ENCODE measurements around the gene NUDT17.
"Not testable (repeated sequence)": the region's sequence is repeated elsewhere in the genome, so short reads cannot be mapped to it uniquely, and the experiment has no call there.

NUDT17 gene, protein sequence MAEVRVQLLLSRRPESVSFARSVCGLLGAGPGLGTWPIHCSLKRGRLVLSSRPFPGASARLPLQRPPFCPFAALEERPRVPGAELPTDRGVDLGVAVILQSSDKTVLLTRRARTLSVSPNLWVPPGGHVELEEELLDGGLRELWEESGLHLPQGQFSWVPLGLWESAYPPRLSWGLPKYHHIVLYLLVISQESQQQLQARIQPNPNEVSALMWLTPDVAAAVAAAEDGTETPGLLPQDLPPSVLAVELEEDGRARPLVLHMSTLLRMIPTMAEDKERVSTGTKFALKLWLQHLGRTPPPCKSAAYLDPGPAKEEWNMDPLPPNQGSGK

GRCh38 chr1:145845514-145846161, at the start of gene NUDT17:
NUDT17 (plus strand) TSS chr1:145845630; CDS start chr1:145845641, 11 bp downstream.
- peak; percentile 54 for DNase-seq (ENCODE audit: low read depth)

DNA sequence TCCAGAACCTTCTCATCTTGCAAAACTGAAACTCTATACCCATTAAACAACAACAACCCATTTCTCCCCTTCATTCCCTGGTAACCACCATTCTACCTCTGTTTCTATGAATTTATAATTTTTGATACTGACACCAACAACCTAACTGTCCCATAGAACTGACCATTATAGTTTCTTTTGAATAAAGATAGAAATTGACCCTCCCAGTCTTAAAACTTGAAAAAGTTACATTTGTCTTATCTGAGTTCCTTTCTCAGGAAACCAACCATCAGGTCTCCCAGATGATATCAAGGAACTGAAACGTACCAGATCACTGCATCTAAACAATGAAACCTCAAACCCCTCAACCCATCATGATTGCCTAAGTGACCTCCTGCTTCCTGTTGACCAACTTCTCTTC, 48.7 kb upstream of the NUDT17 start:
- no peak for DNase-seq (ENCODE audit: low read depth)

DNA sequence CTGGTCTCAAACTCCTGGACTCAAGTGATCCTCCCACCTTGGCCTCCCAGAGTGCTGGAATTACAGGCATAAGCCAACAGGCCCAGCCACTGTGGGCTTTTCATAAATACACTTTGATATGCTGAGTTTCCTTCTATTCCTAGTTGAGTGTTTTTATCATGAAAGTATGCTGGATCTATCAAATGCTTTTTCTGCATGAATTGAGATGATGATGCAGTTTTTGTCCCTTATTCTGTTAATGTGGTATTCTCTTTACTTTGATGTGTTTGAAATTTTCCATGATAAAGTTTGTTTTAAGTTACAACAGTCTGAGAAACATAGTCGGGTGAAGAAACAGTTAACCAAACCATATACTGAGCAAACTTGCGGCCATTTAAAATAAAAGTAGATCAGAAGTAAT, 45.6 kb upstream of the NUDT17 start:
- DNase-seq (ENCODE audit: low read depth), result no peak

DNA sequence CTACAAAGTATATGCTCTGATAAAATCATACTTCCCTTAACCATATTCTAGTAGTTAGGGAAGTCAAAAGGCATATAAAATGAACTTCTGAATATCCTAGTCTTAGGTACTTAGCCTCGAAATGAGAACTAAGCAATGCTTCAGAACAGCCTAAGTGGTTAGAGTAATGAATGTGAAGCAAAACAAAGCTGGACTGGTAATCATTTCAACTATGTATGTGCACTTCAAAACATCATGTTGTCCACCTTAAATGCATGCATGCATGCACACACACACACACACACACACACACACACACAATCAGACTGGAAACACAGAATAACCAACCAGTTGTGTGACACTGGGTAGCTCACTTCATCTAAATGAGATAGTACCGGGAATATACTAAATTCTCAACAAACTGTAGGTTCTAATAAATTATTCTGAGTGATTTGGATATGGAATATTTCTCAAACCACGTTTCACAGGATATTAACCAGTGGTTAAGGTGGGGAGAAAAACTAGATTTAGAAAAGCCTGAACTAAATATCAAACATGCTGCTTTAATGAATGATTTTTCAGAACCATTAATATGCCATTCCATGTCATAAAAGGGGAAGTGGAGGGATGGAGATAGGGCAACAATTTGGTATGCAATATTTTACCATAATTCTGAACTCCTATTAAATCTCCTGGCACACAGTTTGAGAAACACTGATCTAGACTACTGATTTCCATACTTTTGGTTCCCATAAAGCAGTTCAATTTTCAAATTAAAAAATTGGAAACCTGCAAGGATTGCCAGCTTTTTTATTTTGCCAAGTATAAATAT, 41.0 kb upstream of the NUDT17 start:
- no peak for DNase-seq (ENCODE audit: low read depth)

GRCh38 chr1:145805057-145805456, 40.4 kb upstream of the NUDT17 start:
- no peak for DNase-seq (ENCODE audit: low read depth)

DNA sequence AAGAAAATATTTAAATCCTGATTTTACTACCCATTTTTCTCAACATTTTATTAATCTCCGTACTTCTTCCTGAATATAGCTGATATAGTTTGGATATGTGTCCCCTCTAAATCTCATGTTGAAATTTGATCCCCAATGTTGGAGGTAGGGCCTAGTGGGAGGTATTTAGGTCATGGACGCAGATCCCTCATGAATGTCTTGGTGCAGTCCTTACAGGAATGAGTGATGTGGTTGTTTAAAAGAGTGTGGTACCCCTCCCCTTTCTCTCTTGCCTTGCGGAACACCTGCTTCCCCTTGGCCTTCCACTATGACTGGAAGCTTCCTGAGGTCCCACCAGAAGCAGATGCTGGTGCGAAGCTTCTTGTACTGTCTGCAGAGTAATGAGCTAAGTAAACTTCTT, 39.0 kb upstream of the NUDT17 start:
- no peak for DNase-seq (ENCODE audit: low read depth)

GRCh38 chr1:145806844-145807243, 38.6 kb upstream of the NUDT17 start:
- no peak for DNase-seq (ENCODE audit: low read depth)

DNA sequence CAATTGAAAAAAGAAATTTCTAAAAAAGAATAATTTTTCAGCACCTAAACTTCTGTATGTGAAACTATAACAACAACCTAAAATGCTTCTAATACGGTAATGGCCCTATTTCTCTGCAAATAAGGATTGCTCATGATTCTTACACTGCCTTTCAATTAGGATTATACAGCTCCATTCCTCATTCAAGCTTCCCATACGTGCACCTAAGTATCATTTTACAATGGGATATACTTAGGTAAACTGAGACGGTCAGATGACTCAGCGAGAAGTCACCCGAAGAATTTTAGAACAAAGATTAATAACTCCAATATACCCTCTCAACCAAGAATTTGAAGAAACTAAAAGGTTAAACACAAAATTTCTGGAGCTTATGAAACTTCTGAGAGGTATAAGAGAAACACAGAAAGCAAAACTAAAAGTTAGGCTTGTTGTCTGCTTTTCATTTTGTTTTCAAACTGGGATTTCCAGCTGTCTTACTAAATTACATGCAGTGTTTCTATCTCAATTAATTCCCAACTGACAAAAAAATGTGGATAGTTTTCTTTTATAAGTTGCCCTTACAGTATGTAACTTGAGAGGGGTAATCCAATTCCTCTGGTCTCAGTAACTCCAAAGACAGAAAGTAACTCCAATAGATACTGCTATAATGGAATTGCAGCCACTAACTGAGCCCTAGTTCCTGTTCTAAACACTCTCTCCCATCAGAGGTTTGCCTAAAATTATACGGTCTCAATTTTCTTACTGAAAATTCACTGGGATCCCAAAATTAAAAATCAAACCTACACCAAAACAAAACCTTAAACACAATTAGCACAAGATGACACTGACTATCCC, 32.2 kb upstream of the NUDT17 start:
- DNase-seq (ENCODE audit: low read depth), result not testable (repeated sequence)

DNA sequence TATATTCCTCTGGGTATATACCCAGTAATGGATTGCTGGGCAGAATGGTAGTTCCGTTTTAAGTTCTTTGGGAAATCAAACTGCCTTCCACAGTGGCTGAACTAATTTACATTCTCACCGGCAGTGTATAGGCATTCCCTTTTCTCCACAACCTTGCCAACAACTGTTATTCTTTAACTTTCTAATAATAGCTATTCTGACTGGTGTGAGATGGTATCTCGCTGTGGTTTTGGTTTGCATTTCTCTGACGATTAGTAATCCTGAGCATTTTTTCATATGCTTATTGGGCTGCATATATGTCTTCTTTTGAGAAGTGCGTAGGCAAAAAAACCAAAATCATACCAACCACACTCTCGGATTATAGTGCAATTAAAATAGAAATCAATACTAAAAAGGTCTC, 27.3 kb upstream of the NUDT17 start:
- DNase-seq (ENCODE audit: low read depth), result not testable (repeated sequence)

DNA sequence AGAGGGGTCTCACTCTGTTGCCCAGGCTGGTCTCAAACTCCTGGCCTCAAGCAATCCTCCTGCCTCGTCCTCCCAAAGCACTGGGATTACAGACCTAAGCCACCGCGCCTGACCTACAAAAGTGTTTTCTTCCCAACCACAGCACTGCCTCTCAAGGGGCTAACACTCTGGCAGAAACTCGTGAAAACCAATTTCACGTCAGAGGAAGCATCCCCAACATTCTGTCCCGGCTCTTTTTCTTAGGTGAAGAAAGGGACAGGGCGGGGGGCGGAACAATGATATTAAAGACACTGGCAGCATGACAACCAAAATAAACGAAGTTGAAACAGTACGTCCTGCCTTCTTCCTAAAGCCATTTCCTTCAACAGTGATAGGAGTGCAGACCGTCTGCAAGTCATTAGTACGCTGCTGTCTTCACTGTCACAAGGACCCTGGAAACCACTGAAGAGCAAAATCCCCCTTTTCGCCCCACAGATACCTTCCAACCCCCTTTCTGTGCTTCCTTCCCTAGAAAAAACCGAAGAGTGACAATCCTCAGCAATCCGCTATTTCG, 22.6 kb upstream of the NUDT17 start:
- not testable (repeated sequence) for DNase-seq (ENCODE audit: low read depth)

DNA sequence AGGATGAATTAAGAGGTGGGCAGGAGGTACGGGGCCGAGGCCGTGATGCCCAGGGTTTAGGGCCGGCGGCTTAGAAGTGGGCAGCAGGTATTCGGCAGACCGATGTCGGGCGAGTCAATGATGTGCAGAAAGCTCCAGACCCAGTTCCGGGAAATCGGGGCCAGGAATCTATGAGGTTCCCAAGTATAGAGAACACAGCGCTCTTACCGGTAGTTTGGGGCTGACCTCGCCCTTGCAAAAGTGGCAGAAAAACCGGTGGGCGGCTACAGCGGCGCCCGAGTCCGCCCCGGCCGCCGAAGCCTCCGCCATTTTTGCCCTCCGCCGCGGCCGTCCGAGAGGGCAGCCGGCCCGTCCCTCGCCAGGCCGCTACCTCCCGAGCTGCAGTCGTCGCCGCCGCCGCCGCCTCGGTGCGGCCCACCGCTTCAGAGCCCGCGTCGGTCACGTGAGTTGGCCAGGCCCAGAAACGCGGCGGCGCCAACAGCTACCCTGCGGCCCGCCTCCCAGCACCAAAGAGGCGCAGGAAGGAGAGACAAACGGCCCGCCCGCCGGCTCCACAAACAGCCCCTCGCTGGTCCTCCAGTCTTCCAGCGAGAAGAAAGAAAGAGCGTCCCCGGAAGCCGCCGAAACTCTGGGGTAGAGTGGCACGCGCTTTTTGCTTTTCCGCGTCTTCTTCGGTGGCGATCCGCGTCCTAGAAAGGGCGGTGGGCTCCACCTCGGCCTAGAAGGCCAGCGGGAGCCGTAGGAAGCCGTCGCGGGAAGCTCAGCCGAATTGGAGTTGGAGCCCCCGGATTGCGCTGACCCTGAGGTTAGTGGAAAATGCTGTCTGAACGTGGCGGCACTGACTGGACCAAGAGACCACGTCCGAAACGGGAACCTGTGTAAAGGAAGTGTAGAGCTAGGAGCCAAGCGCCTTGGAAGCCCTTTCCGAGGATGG, 21.6 kb upstream of the NUDT17 start, which contains the start of the genes POLR3C and RNF115:
Gene POLR3C, plus strand, starts transcription at position 636 of the 934 bp plus-strand sequence. CDS start 1,577 bp downstream, outside the sequence.
Gene RNF115, minus strand, starts transcription at position 531 of the 934 bp plus-strand sequence. Its CDS starts 222 bp downstream, at position 309.
- peak; percentile 67 for DNase-seq (ENCODE audit: low read depth)

DNA sequence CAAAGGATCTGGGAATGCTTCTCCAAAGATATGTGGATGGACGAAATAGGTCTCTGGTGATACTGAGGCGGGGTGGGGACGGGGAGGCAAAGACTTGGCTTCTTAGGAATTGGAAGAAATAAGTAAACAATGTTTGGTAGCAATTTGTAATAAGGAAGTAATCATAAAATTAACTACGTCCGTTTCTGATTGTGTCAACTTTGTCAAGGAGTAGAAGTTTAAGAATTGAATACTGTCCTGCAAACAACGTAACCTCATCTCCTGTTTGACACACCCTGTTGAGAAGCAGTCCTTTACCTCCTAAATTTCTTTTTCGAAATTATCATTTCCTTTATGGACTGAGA, 21.0 kb upstream of the NUDT17 start:
- DNase-seq (ENCODE audit: low read depth), result no peak

GRCh38 chr1:145826030-145826429, 19.4 kb upstream of the NUDT17 start:
- DNase-seq (ENCODE audit: low read depth), result no peak

GRCh38 chr1:145827966-145828365, 17.5 kb upstream of the NUDT17 start:
- DNase-seq (ENCODE audit: low read depth), result no peak

GRCh38 chr1:145828367-145829026, 16.9 kb upstream of the NUDT17 start:
- no peak for DNase-seq (ENCODE audit: low read depth)

DNA sequence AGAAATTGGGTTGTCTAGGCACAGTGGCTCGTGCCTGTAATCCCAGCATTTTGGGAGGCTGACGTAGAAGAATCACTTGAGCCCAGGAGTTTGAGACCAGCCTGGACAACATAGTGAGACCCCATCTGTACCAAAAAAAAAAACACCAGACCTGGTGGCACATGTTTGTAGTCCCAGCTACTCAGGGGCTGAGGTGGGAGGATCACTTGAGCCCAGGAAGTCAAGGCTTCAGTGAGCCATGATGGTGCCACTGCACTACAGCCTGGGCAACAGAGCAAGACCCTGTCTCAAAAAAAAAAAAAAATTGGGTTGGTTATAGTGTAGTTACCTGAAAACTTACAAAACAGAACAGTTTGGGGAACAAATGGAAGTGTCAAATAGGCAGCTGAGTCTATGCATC, 14.6 kb upstream of the NUDT17 start:
- DNase-seq (ENCODE audit: low read depth), result not testable (repeated sequence)

- no peak for DNase-seq (ENCODE audit: low read depth)
Observed at GRCh38 chr1:145837656-145838055, 7.8 kb upstream of the NUDT17 start.

- DNase-seq (ENCODE audit: low read depth), result no peak
Observed at GRCh38 chr1:145843031-145843430, 2.4 kb upstream of the NUDT17 start.

GRCh38 chr1:145845144-145845513, 301 bp upstream of the NUDT17 start:
- no peak for DNase-seq (ENCODE audit: low read depth)

GRCh38 chr1:145846201-145846612, 777 bp downstream of the NUDT17 start:
- DNase-seq (ENCODE audit: low read depth), result no peak
